Heart left ventricle (tissue), 16 donors: ENCODE results near the gene KMO. TPM values are rescaled to one million over a fixed set of nuclear protein-coding genes. Genes with fewer than 3 reads are reported as not detected.
A peak's percentile ranks its signal among the peaks of the same experiment; 100 is the strongest.

Source experiments
- ATAC-seq, 4 donors: fragments of 200-7000 bp; cut with Tn5 transposase; one replicate each; pipeline ENCODE4 v1.9.1; 2020 to 2022; ENCODE audit warnings: moderate library complexity in 4 of 4, mild to moderate bottlenecking in 3 of 4, moderate number of reproducible peaks in 1 of 4
- DNase-seq, 5 donors: peaks; one replicate each; pipeline ENCODE4 v3.0.0-alpha.2; 2020
- H3K27ac ChIP-seq, 12 donors: fragments of 200-600 bp; sonication (generic) in 4 of 12; one replicate each; pipeline versions ENCODE4 v1.5.0 to v1.8.0; 2016 to 2022; ENCODE audit warnings: mild to moderate bottlenecking in 2 of 12
- H3K27me3 ChIP-seq, 9 donors: fragments of 200-600 bp; sonication (generic) in 2 of 9; one replicate each; pipeline versions ENCODE4 v1.5.1 to v1.8.0; 2016 to 2022; ENCODE audit warnings: mild to moderate bottlenecking in 3 of 9
- H3K36me3 ChIP-seq, 9 donors: fragments of 200-600 bp; sonication (generic) in 2 of 9; one replicate each; pipeline versions ENCODE4 v1.5.0 to v1.8.0; 2018 to 2022; ENCODE audit warnings: mild to moderate bottlenecking in 2 of 9
- H3K4me1 ChIP-seq, 12 donors: fragments of 200-600 bp; sonication (generic) in 4 of 12; one replicate each; pipeline versions ENCODE4 v1.5.0 to v1.8.0; 2016 to 2022; ENCODE audit warnings: mild to moderate bottlenecking in 3 of 12
- H3K4me3 ChIP-seq, 12 donors: fragments of 200-600 bp; sonication (generic) in 4 of 12; one replicate each; pipeline versions ENCODE4 v1.5.0 to v1.8.0; 2017 to 2022; ENCODE audit warnings: mild to moderate bottlenecking in 9 of 12, moderate library complexity in 4 of 12
- H3K9me3 ChIP-seq, 12 donors: fragments of 200-600 bp; sonication (generic) in 4 of 12; one replicate each; pipeline versions ENCODE4 v1.5.0 to v1.8.0; 2016 to 2022; ENCODE audit warnings: mild to moderate bottlenecking in 1 of 12
- CTCF ChIP-seq, 12 donors: fragments of 200-600 bp; sonication (generic) in 4 of 12; IDR thresholded peaks; one replicate each; pipeline versions ENCODE4 v1.5.0 to v1.8.0; 2018 to 2022; ENCODE audit warnings: antibody characterized with exemption in 12 of 12, mild to moderate bottlenecking in 5 of 12
- POLR2A ChIP-seq, 2 donors: fragments of 450-650 bp; IDR thresholded peaks; one replicate each; pipeline ENCODE4 v1.6.1; 2017; ENCODE audit warnings: antibody characterized with exemption in 2 of 2, mild to moderate bottlenecking in 2 of 2, moderate library complexity in 2 of 2
- WGBS, 4 donors: extraction: QIAGEN DNeasy Blood & Tissue Kit in 2 of 4; methylation state at CpG; one replicate each; pipeline versions ENCODE4 v1.1.5 to v1.1.7; 2013 to 2018; 5-methylcytosine and 5-hydroxymethylcytosine counted together
- intact Hi-C, 10 donors: fragments of 100-400 bp; cut with DNase I; formaldehyde crosslinking; loops; one replicate each; pipeline versions ENCODE4 v1.11.1 to v1.14.2; 2022
- polyA plus RNA-seq, 2 donors: library from polyadenylated mRNA; stranded (reverse); fragments of 200-250 nt; gene quantifications; one replicate each; pipeline ENCODE4 v1.2.3, GENCODE V29; 2013
- total RNA-seq, 9 donors: library from RNA; depleted of rRNA in 2 of 9; stranded (reverse); fragments of >200 nt in 2 of 9; fragmentation: NEBNext Ultra II Directional in 3 of 9; extraction: Animal tissue kit (Norgen Biotek cat#: 25700) in 3 of 9; gene quantifications; one replicate each; pipeline versions ENCODE4 v1.1.0 to v1.2.4, GENCODE V29; 2016 to 2023
- donor health status: ischemic (EF 13 %, LVEDD 7.1; RV severe dilation, severe dysfunction).
- donor health status: healthy with polysubstance abuse.
- donor health status: DM: no; HTN: yes; CAD: no.
- donor health status: DM: no; HTN: no; CAD: no.
- donor health status: ischemic (EF 25% LVEDD 6.9; RV normal size, moderate dysfunction).
- donor health status: ischemic (EF 25% LVEDD 5.7; RV mildly dilated, moderate dysfunction).
- donor health status: healthy.
- donor health status: DM: yes; HTN: yes; CAD: no.
- donor health status: ischemic (EF 35%, LVEDD 5.7; RV mildly dilated, moderate dysfunction).
- donor health status: nonischemic (EF 11% LVEDD 7.7; RV severe dilation, severe dysfunction).
- donor health status: DM: yes; HTN: yes; CAD: no.
- donor health status: PGD.
- donor health status: ischemic (EF 29% LVEDD 5.4; RV normal size, mild dysfunction).
- donor health status: nonischemic (EF 23%, LVEDD 6.1; RV moderate dilation, normal function).

Gene KMO
- total and polyA plus RNA-seq, 11 donors: 0.07 to 3.9 (median 0.15) TPM; not detected in 3

- Histone ChIP-seq H3K9me3 (no peaks in the 10 kb centered on the region), H3K36me3 (peaks cover 0 to 24% (median 9%) of the 10 kb centered on the region in 9 donors), H3K27me3 (peaks cover 0 to 26% (median 0%) of the 10 kb centered on the region in 9 donors), H3K4me3 (peak within 1 kb of the TSS; percentile 79 to 97 (median 90)), H3K4me1 (peaks cover 0 to 27% (median 13%) of the 10 kb centered on the region in 12 donors), H3K27ac (peak within 1 kb of the TSS; percentile 84 to 97 (median 92))
- peak; percentile 96 to 97 (median 97) for DNase-seq
- peak; percentile 99 to 100 (median 100) for ATAC-seq
- intact Hi-C loops: loop anchor here in 3 of 10 donors (5.0 to 10.0 kb wide), 3 partner anchors 123 to 495 kb away; partner anchors contain the start of genes CHML (in 1 of the 3), EXO1 (in 1 of the 3) and OPN3 (in 1 of the 3)
- WGBS, 4 donors: 0 to 1% (median 0%) methylated on average over 19 to 70 of the region's 70 CpGs
- TF ChIP-seq POLR2A (IDR thresholded peaks at IDR 0.05) (peak in 1 of 2 donors; percentile 90), CTCF (IDR thresholded peaks at IDR 0.05) (peak in 1 of 12 donors; percentile 14)
These were observed 12.7 kb upstream of the KMO start, which contains the start of gene FH for GRCh38 chr1:241519308-241520079. Gene FH (minus strand): TSS chr1:241519755. CDS start chr1:241519722, 33 bp downstream.

GRCh38 chr1:241520080-241520465 lies 12.1 kb upstream of the KMO start:
- Histone ChIP-seq H3K9me3 (no peaks in the 10 kb centered on the region), H3K27me3 (peaks cover 0 to 28% (median 2%) of the 10 kb centered on the region in 9 donors), H3K36me3 (peaks cover 0 to 19% (median 9%) of the 10 kb centered on the region in 9 donors), H3K4me1 (peaks cover 0 to 27% (median 13%) of the 10 kb centered on the region in 12 donors), H3K27ac (peak overlapping the region in 11 of 12 donors; percentile 36 to 97 (median 92)), H3K4me3 (peak overlapping the region in 11 of 12 donors; percentile 30 to 97 (median 89))
- TF ChIP-seq POLR2A (IDR thresholded peaks at IDR 0.05) (no peak), CTCF (IDR thresholded peaks at IDR 0.05) (no peak)
- intact Hi-C loops: loop anchor here in 3 of 10 donors (5.0 to 10.0 kb wide), 3 partner anchors 122 to 495 kb away; partner anchors contain the start of genes CHML (in 1 of the 3), EXO1 (in 1 of the 3) and OPN3 (in 1 of the 3)
- DNase-seq: no peak
- WGBS, 4 donors: 19 to 33% (median 21%) methylated on average over 6 of the region's 6 CpGs
- no peak for ATAC-seq

- 86 to 95% (median 88%) methylated on average over 2 of the region's 2 CpGs for WGBS, 4 donors
- no peaks in the 10 kb centered on the region for H3K9me3 ChIP-seq
- intact Hi-C loops: loop anchor here in 3 of 10 donors (5.0 to 10.0 kb wide), 3 partner anchors 121 to 493 kb away; partner anchors contain the start of genes CHML (in 1 of the 3), EXO1 (in 1 of the 3) and OPN3 (in 1 of the 3)
- no peak overlapping the region for H3K27ac ChIP-seq
- no peak for DNase-seq
- peaks cover 0 to 27% (median 13%) of the 10 kb centered on the region in 12 donors for H3K4me1 ChIP-seq
- no peak for ATAC-seq
- TF ChIP-seq CTCF (IDR thresholded peaks at IDR 0.05) (no peak), POLR2A (IDR thresholded peaks at IDR 0.05) (no peak)
- H3K4me3 ChIP-seq: no peak overlapping the region
- peaks cover 0 to 31% (median 4%) of the 10 kb centered on the region in 9 donors for H3K27me3 ChIP-seq
- H3K36me3 ChIP-seq: peaks cover 0 to 2% (median 0%) of the 10 kb centered on the region in 9 donors
These were observed 10.5 kb upstream of the KMO start for GRCh38 chr1:241521718-241522117.

- no peak for ATAC-seq
- 59 to 64% (median 60%) methylated on average over 3 of the region's 3 CpGs for WGBS, 4 donors
- no peaks in the 10 kb centered on the region for H3K36me3 ChIP-seq
These were observed 7.2 kb upstream of the KMO start for GRCh38 chr1:241525026-241525425.

More at GRCh38 chr1:241525026-241525425, 7.2 kb upstream of the KMO start:
- H3K4me3 ChIP-seq: no peak overlapping the region
- no peak for TF ChIP-seq CTCF (IDR thresholded peaks at IDR 0.05)
- TF ChIP-seq POLR2A (IDR thresholded peaks at IDR 0.05): no peak
- intact Hi-C loops: loop anchor here in 2 of 10 donors (10.0 kb wide), 2 partner anchors 320 to 490 kb away; partner anchors contain the start of gene EXO1 (in 1 of the 2)
- no peaks in the 10 kb centered on the region for H3K9me3 ChIP-seq
- DNase-seq: no peak
- peaks cover 0 to 36% (median 4%) of the 10 kb centered on the region in 9 donors for H3K27me3 ChIP-seq
- H3K27ac ChIP-seq: no peak overlapping the region
- H3K4me1 ChIP-seq: peaks cover 0 to 6% (median 0%) of the 10 kb centered on the region in 12 donors
